K562 (cell line): Measurements from ENCODE around the gene ZSCAN32. TPM values are rescaled to one million over a fixed set of nuclear protein-coding genes. Genes with fewer than 3 reads are reported as not detected.

Experiments used
- ATAC-seq: fragments of 200-7000 bp; cut with Tn5 transposase; 3 replicates; pipeline ENCODE4 v1.9.1; 2020; ENCODE audit warnings: moderate library complexity
- BruUV-seq: library from RNA; stranded (reverse); fragments of 400-500 nt; replicated peaks from 2 replicates; lab custom pipeline; 2021; lab: Mats Ljungman, UMichigan
- CTCF ChIA-PET: fragments of 300-600 bp; formaldehyde crosslinking; extraction: SDS; loops from one replicate; lab custom pipeline; 2021; ENCODE audit warnings: low intra/inter-chr PET ratio; lab: Yijun Ruan, JAX
- POLR2A ChIA-PET: fragments of 300-600, 350-650 bp; sonication (Branson Sonifier 250); formaldehyde crosslinking; extraction: SDS; loops from one replicate; lab custom pipeline; 2021; ENCODE audit warnings: antibody characterized with exemption, inconsistent platforms; lab: Yijun Ruan, JAX
- DNase-seq, 4 experiments: peaks; one replicate each; pipeline versions ENCODE4 v3.0.0 to v3.0.0-alpha.2; 2011 to 2018; ENCODE audit warnings: low spot score in 3 of 4, mixed read lengths in 3 of 4; ENCODE audit errors: extremely low read depth in 1 of 4
- FAIRE-seq: peaks from 2 replicates; lab custom pipeline; 2011; peaks lifted over from hg19 to GRCh38; lab: Jason Lieb, UNC
- H2AFZ ChIP-seq: 2 replicates; pipeline ENCODE4 v1.6.0; 2011; ENCODE audit warnings: low read depth, low read length, control low read depth, inconsistent platforms
- H3K27ac ChIP-seq: fragments of 200-600 bp; 3 replicates; pipeline ENCODE4 v1.8.0; 2011; ENCODE audit warnings: low read depth, mild to moderate bottlenecking, control low read depth, inconsistent platforms, low read length, moderate library complexity, mixed read lengths; ENCODE audit errors: extremely low read depth
- H3K27me3 ChIP-seq, 2 experiments: fragments of 300-600 bp in 1 of 2; 2 replicates in 1 of 2; 3 replicates in 1 of 2; pipeline versions ENCODE4 v1.6.0 to v1.8.0; 2011; ENCODE audit warnings: inconsistent platforms in 2 of 2, low read length in 2 of 2, mild to moderate bottlenecking in 1 of 2, mixed read lengths in 1 of 2, moderate library complexity in 1 of 2; ENCODE audit not compliant: control insufficient read depth in 2 of 2, insufficient read depth in 2 of 2
- H3K36me3 ChIP-seq: fragments of 300-600 bp; 3 replicates; pipeline ENCODE4 v1.8.0; 2011; ENCODE audit warnings: mild to moderate bottlenecking, low read length, inconsistent platforms; ENCODE audit not compliant: control insufficient read depth, insufficient read depth
- H3K4me1 ChIP-seq, 2 experiments: fragments of 200-600 bp in 1 of 2; replicated peaks in 1 of 2; 2 replicates in 1 of 2; 3 replicates in 1 of 2; pipeline versions ENCODE4 v1.5.1 to v1.8.0; 2011; ENCODE audit warnings: inconsistent platforms in 2 of 2, low read length in 2 of 2, mild to moderate bottlenecking in 1 of 2, mixed read lengths in 1 of 2, moderate library complexity in 1 of 2; ENCODE audit not compliant: control insufficient read depth in 2 of 2, insufficient read depth in 2 of 2
- H3K4me2 ChIP-seq: 2 replicates; pipeline ENCODE4 v1.6.1; 2011; ENCODE audit warnings: low read length, control low read depth, inconsistent platforms, mixed read lengths; ENCODE audit not compliant: insufficient read depth
- H3K4me3 ChIP-seq: fragments of 200-600 bp; sonication (generic), shearing (Covaris generic); 2 replicates; pipeline ENCODE4 v1.5.1; 2016; ENCODE audit warnings: control low read depth, inconsistent platforms
- H3K79me2 ChIP-seq: fragments of 200-600 bp; 3 replicates; pipeline ENCODE4 v1.8.0; 2011; ENCODE audit warnings: low read length, inconsistent platforms; ENCODE audit not compliant: control insufficient read depth, insufficient read depth
- H3K9ac ChIP-seq, 2 experiments: 2 replicates each; pipeline versions ENCODE4 v1.6.0 to v1.6.1; 2011; ENCODE audit warnings: low read depth in 2 of 2, low read length in 2 of 2, control low read depth in 1 of 2, inconsistent platforms in 1 of 2, mild to moderate bottlenecking in 1 of 2, mixed read lengths in 1 of 2; ENCODE audit not compliant: insufficient read depth in 1 of 2
- H3K9me1 ChIP-seq: one replicate; pipeline ENCODE4 v1.6.0; 2011; ENCODE audit warnings: inconsistent platforms, mild to moderate bottlenecking, low read length, moderate library complexity; ENCODE audit not compliant: control insufficient read depth, insufficient read depth
- H3K9me3 ChIP-seq: replicated peaks from 2 replicates; pipeline ENCODE4 v1.5.1; 2011; ENCODE audit warnings: low read depth, low read length, inconsistent platforms; ENCODE audit not compliant: control insufficient read depth, insufficient read depth
- H4K20me1 ChIP-seq: replicated peaks from 2 replicates; pipeline ENCODE4 v1.6.1; 2011; ENCODE audit warnings: low read length, inconsistent platforms, mixed read lengths; ENCODE audit not compliant: control insufficient read depth, insufficient read depth
- CBX3 ChIP-seq, 2 experiments: IDR thresholded peaks; 1 replicate in 1 of 2; 2 replicates in 1 of 2; pipeline ENCODE4 v1.6.1; 2012; ENCODE audit warnings: inconsistent platforms in 2 of 2, low read length in 2 of 2, borderline replicate concordance in 1 of 2, control low read depth in 1 of 2
- CC2D1A ChIP-seq: fragments of 450-650 bp; IDR thresholded peaks from 2 replicates; pipeline ENCODE4 v1.6.1; 2017; ENCODE audit warnings: mild to moderate bottlenecking
- MIER1 ChIP-seq: fragments of 450-650 bp; IDR thresholded peaks from 2 replicates; pipeline ENCODE4 v1.6.1; 2016; ENCODE audit warnings: antibody characterized with exemption, mild to moderate bottlenecking, low read depth
- MTA1 ChIP-seq: fragments of 450-650 bp; IDR thresholded peaks from 2 replicates; pipeline ENCODE4 v1.6.1; 2017; ENCODE audit warnings: borderline replicate concordance
- SNIP1 ChIP-seq: fragments of 450-650 bp; IDR thresholded peaks from 2 replicates; pipeline ENCODE4 v1.7.1; 2017; ENCODE audit warnings: low read depth, mild to moderate bottlenecking
- SRSF3 ChIP-seq: fragments of 200-400 bp; formaldehyde crosslinking; IDR thresholded peaks from 2 replicates; pipeline ENCODE4 v1.6.1; 2016; ENCODE audit warnings: mild to moderate bottlenecking, low read length, moderate library complexity; ENCODE audit not compliant: insufficient read depth
- TRIM24 ChIP-seq, 2 experiments: fragments of 450-650 bp; IDR thresholded peaks; 2 replicates each; pipeline ENCODE4 v1.6.1; 2016
- WHSC1 ChIP-seq: IDR thresholded peaks from one replicate; pipeline ENCODE4 v1.6.1; 2012; ENCODE audit warnings: low read length, control low read depth, inconsistent platforms
- XRCC3 ChIP-seq: fragments of 450-650 bp; IDR thresholded peaks from 2 replicates; pipeline ENCODE4 v1.6.1; 2017; ENCODE audit warnings: mild to moderate bottlenecking, moderate library complexity
- ZEB2 ChIP-seq: fragments of 450-650 bp; IDR thresholded peaks from 2 replicates; pipeline ENCODE4 v1.6.1; 2016
- ZNF445 ChIP-seq: fragments of 250-450 bp; sonication (Bioruptor Pico); IDR thresholded peaks from 2 replicates; pipeline ENCODE4 v1.4.0; 2020; ENCODE audit warnings: low read depth, mild to moderate bottlenecking, moderate library complexity
- ZNF75A ChIP-seq: fragments of 450-650 bp; formaldehyde crosslinking; IDR thresholded peaks from 2 replicates; pipeline ENCODE4 v1.4.0; 2020; ENCODE audit warnings: mild to moderate bottlenecking
- WGBS: fragments of 100-300 bp; shearing (Covaris generic); methylation state at CpG from one replicate; pipeline ENCODE4 v1.1.6; 2016; ENCODE audit warnings: low coverage, mixed read lengths; ENCODE audit not compliant: insufficient coverage; ENCODE audit errors: missing lambda C conversion rate; 5-methylcytosine and 5-hydroxymethylcytosine counted together
- in situ Hi-C: fragments of 300-500 bp; cut with MboI; formaldehyde crosslinking; loops from 4 replicates; pipeline ENCODE4 v1.15.0; 2018; ENCODE audit warnings: inconsistent platforms, mixed read lengths
- intact Hi-C: fragments of 100-400 bp; cut with micrococcal nuclease; formaldehyde crosslinking; loops from 2 replicates; pipeline ENCODE4 v1.14.2; 2022
- polyA plus RNA-seq, 8 experiments: library from polyadenylated mRNA; depleted of rRNA in 4 of 8; stranded (reverse) in 5 of 8; unstranded in 3 of 8; fragments of >200 nt; fragmentation: Nextera tagmentation in 2 of 8; fragmentation: Illumina TruSeq in 1 of 8; extraction: Ambion mirVana in 2 of 8; extraction: Trizol in 1 of 8; gene quantifications; 2 replicates each; pipeline versions ENCODE4 v1.2.1 to v1.2.3, GENCODE V29; 2011 to 2014; ENCODE audit warnings: inconsistent platforms in 1 of 8, missing spikeins in 1 of 8
- total RNA-seq, 7 experiments: library from RNA; depleted of rRNA in 6 of 7; stranded (reverse); fragments of >200 nt in 6 of 7; fragmentation: Illumina TruSeq in 2 of 7; extraction: Trizol in 2 of 7; gene quantifications; 2 replicates each; pipeline versions ENCODE4 v1.2.1 to v1.2.3, GENCODE V29; 2011 to 2021; ENCODE audit warnings: low replicate concordance in 1 of 7
- TF ChIP-seq, protein P1 (sequence below): fragments of 450-650 bp; IDR thresholded peaks from 2 replicates; pipeline ENCODE4 v1.6.1; 2018; ENCODE audit warnings: mild to moderate bottlenecking, low read depth; ENCODE audit not compliant: partially characterized antibody
- TF ChIP-seq, protein P2 (sequence below): fragments of 250-450 bp; sonication (Bioruptor Pico); IDR thresholded peaks from 2 replicates; pipeline ENCODE4 v1.5.1; 2021; ENCODE audit warnings: mild to moderate bottlenecking

Gene ZSCAN32
- total and polyA plus RNA-seq, 9 of the 15 experiments (the other 6 are each of a cell fraction or from before 2014, with no cell fraction given), result 16.0 to 29.4 (median 19.2) TPM

- intact Hi-C loops (no loop called here), in situ Hi-C loops (no loop called here)
- TSS peak; percentile 16 for BruUV-seq
- DNase-seq (no peak), FAIRE-seq (no peak), ATAC-seq (no peak)
- POLR2A ChIA-PET, result interaction anchor here (0.6 kb wide), 1 partner anchor 395 kb away, joined by 3 read pairs; no protein-coding TSS in a partner anchor
- Histone ChIP-seq H3K9ac (no peak overlapping the region), H3K36me3 (peaks cover 45% of the 10 kb centered on the region), H3K27me3 (no peaks in the 10 kb centered on the region), H3K79me2 (peaks cover 8% of the 10 kb centered on the region; the same call in 2 of the 3 replicates), H3K9me1 (no peaks in the 10 kb centered on the region), H3K9me3 (peaks cover 48% of the 10 kb centered on the region), H3K4me1 (peaks cover 1 to 5% of the 10 kb centered on the region in 2 experiments; a peak in 3 of 5 replicates), H3K4me2 (no peak overlapping the region), H3K27ac (no peak overlapping the region), H3K4me3 (no peak overlapping the region), H2AFZ (no peak overlapping the region), H4K20me1 (no peaks in the 10 kb centered on the region)
- 93% methylated on average over 10 of the region's 10 CpGs for WGBS
- CTCF ChIA-PET, result no interaction called here
- peak; percentile 9 to 81; a peak in 3 of 4 replicates for TF ChIP-seq TRIM24 (IDR thresholded peaks at IDR 0.05)
- TF ChIP-seq XRCC3, result peak; percentile 99
- peak; percentile 81 for TF ChIP-seq ZEB2
- no peak for TF ChIP-seq SRSF3
- TF ChIP-seq CBX3 (IDR thresholded peaks at IDR 0.05; ENCODE audit: borderline replicate concordance in 1 of 2, low read length in 2 of 2), result peak; percentile 94 to 96
- TF ChIP-seq, protein P1, sequence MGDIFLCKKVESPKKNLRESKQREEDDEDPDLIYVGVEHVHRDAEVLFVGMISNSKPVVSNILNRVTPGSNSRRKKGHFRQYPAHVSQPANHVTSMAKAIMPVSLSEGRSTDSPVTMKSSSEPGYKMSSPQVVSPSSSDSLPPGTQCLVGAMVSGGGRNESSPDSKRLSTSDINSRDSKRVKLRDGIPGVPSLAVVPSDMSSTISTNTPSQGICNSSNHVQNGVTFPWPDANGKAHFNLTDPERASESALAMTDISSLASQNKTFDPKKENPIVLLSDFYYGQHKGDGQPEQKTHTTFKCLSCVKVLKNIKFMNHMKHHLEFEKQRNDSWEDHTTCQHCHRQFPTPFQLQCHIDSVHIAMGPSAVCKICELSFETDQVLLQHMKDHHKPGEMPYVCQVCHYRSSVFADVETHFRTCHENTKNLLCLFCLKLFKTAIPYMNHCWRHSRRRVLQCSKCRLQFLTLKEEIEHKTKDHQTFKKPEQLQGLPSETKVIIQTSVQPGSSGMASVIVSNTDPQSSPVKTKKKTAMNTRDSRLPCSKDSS, result peak; percentile 98
- TF ChIP-seq MIER1, result 0 out of 2 replicates have a peak, but pooled peaks have one; percentile 24
- TF ChIP-seq, protein P2, sequence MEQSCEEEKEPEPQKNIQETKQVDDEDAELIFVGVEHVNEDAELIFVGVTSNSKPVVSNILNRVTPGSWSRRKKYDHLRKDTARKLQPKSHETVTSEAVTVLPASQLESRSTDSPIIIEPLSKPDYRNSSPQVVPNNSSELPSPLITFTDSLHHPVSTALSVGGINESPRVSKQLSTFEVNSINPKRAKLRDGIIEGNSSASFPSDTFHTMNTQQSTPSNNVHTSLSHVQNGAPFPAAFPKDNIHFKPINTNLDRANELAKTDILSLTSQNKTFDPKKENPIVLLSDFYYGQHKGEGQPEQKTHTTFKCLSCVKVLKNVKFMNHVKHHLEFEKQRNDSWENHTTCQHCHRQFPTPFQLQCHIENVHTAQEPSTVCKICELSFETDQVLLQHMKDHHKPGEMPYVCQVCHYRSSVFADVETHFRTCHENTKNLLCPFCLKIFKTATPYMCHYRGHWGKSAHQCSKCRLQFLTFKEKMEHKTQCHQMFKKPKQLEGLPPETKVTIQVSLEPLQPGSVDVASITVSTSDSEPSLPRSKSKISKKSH, result peak; percentile 86
- TF ChIP-seq WHSC1, result no peak
- peak; percentile 100 for TF ChIP-seq ZNF75A
- TF ChIP-seq CC2D1A, result no peak
- TF ChIP-seq SNIP1, result no peak
- peak; percentile 32; the same call in 1 of the 2 replicates for TF ChIP-seq MTA1
- peak; percentile 72; the same call in 1 of the 2 replicates for TF ChIP-seq ZNF445 (CRISPR knock-in tag)
Observed at GRCh38 chr16:3383045-3383448, 17.8 kb downstream of the ZSCAN32 start.
